HEK293 (cell line): ENCODE data around the gene GALK1.

Source experiments
- BCL11B ChIP-seq: fragments of 450-650 bp; formaldehyde crosslinking; IDR thresholded peaks from 2 replicates; pipeline ENCODE4 v1.5.1; 2016; ENCODE audit warnings: low read depth, missing biosample characterization, missing genetic modification characterization
- GLIS2 ChIP-seq: fragments of 450-650 bp; formaldehyde crosslinking; IDR thresholded peaks from 2 replicates; pipeline ENCODE4 v1.5.1; 2016; ENCODE audit warnings: missing biosample characterization, missing genetic modification characterization
- INSM2 ChIP-seq: fragments of 450-650 bp; formaldehyde crosslinking; IDR thresholded peaks from 2 replicates; pipeline ENCODE4 v1.5.1; 2016; ENCODE audit warnings: missing biosample characterization, missing genetic modification characterization
- KLF17 ChIP-seq: fragments of 450-650 bp; formaldehyde crosslinking; IDR thresholded peaks from 2 replicates; pipeline ENCODE4 v1.5.1; 2016; ENCODE audit warnings: missing biosample characterization, missing genetic modification characterization
- KLF7 ChIP-seq: fragments of 450-650 bp; formaldehyde crosslinking; IDR thresholded peaks from 2 replicates; pipeline ENCODE4 v1.5.1; 2016; ENCODE audit warnings: missing biosample characterization, missing genetic modification characterization, borderline replicate concordance
- KLF8 ChIP-seq: fragments of 450-650 bp; formaldehyde crosslinking; IDR thresholded peaks from 2 replicates; pipeline ENCODE4 v1.5.1; 2016; ENCODE audit warnings: missing biosample characterization, missing genetic modification characterization
- OVOL3 ChIP-seq: fragments of 450-650 bp; formaldehyde crosslinking; IDR thresholded peaks from 2 replicates; pipeline ENCODE4 v1.5.1; 2016; ENCODE audit warnings: missing biosample characterization, missing genetic modification characterization
- PATZ1 ChIP-seq: fragments of 450-650 bp; formaldehyde crosslinking; IDR thresholded peaks from 2 replicates; pipeline ENCODE4 v1.5.1; 2016; ENCODE audit warnings: missing biosample characterization, missing genetic modification characterization
- RBAK ChIP-seq: fragments of 450-650 bp; formaldehyde crosslinking; IDR thresholded peaks from 2 replicates; pipeline ENCODE4 v1.5.1; 2016; ENCODE audit warnings: missing biosample characterization, missing genetic modification characterization
- REST ChIP-seq: fragments of 450-650 bp; formaldehyde crosslinking; IDR thresholded peaks from 2 replicates; pipeline ENCODE4 v1.5.1; 2016; ENCODE audit warnings: missing biosample characterization, missing genetic modification characterization
- SALL2 ChIP-seq: fragments of 450-650 bp; formaldehyde crosslinking; IDR thresholded peaks from 2 replicates; pipeline ENCODE4 v1.5.0; 2017; ENCODE audit warnings: missing biosample characterization, mild to moderate bottlenecking, missing genetic modification characterization, borderline replicate concordance
- SCRT1 ChIP-seq: fragments of 450-650 bp; formaldehyde crosslinking; IDR thresholded peaks from 2 replicates; pipeline ENCODE4 v1.5.1; 2016; ENCODE audit warnings: missing biosample characterization, missing genetic modification characterization, borderline replicate concordance
- SP3 ChIP-seq: fragments of 450-650 bp; formaldehyde crosslinking; IDR thresholded peaks from 2 replicates; pipeline ENCODE4 v1.5.1; 2016; ENCODE audit warnings: missing biosample characterization, missing genetic modification characterization
- YY1 ChIP-seq: fragments of 450-650 bp; formaldehyde crosslinking; IDR thresholded peaks from 2 replicates; pipeline ENCODE4 v1.5.1; 2018; ENCODE audit warnings: missing biosample characterization, missing genetic modification characterization
- ZBTB26 ChIP-seq: fragments of 450-650 bp; formaldehyde crosslinking; optimal IDR thresholded peaks from 2 replicates; pipeline ENCODE3; 2016; ENCODE audit warnings: missing biosample characterization, mild to moderate bottlenecking, missing genetic modification characterization
- ZBTB7A ChIP-seq: fragments of 450-650 bp; formaldehyde crosslinking; IDR thresholded peaks from 2 replicates; pipeline ENCODE4 v1.5.1; 2016; ENCODE audit warnings: low read depth, missing biosample characterization, missing genetic modification characterization
- ZFHX2 ChIP-seq: fragments of 450-650 bp; formaldehyde crosslinking; conservative IDR thresholded peaks from 2 replicates; pipeline ENCODE4 v1.5.1; 2016; ENCODE audit warnings: missing biosample characterization, missing genetic modification characterization
- ZNF140 ChIP-seq: fragments of 450-650 bp; formaldehyde crosslinking; IDR thresholded peaks from 2 replicates; pipeline ENCODE4 v1.5.1; 2016; ENCODE audit warnings: missing biosample characterization, missing genetic modification characterization
- ZNF16 ChIP-seq: fragments of 450-650 bp; formaldehyde crosslinking; IDR thresholded peaks from 2 replicates; pipeline ENCODE4 v1.5.1; 2016; ENCODE audit warnings: low read depth, missing biosample characterization, missing genetic modification characterization
- ZNF2 ChIP-seq: fragments of 450-650 bp; formaldehyde crosslinking; IDR thresholded peaks from 2 replicates; pipeline ENCODE4 v1.5.1; 2016; ENCODE audit warnings: missing biosample characterization, missing genetic modification characterization
- ZNF26 ChIP-seq: fragments of 450-650 bp; formaldehyde crosslinking; IDR thresholded peaks from 2 replicates; pipeline ENCODE4 v1.5.1; 2016; ENCODE audit warnings: missing biosample characterization, missing genetic modification characterization
- ZNF341 ChIP-seq: fragments of 450-650 bp; formaldehyde crosslinking; IDR thresholded peaks from 2 replicates; pipeline ENCODE4; 2016; ENCODE audit warnings: low read depth, missing biosample characterization, missing genetic modification characterization
- ZNF391 ChIP-seq: fragments of 450-650 bp; formaldehyde crosslinking; IDR thresholded peaks from 2 replicates; pipeline ENCODE4 v1.5.1; 2016; ENCODE audit warnings: low read depth, missing biosample characterization, missing genetic modification characterization, borderline replicate concordance
- ZNF398 ChIP-seq: fragments of 450-650 bp; formaldehyde crosslinking; IDR thresholded peaks from 2 replicates; pipeline ENCODE4 v1.5.1; 2017; ENCODE audit warnings: missing biosample characterization, missing genetic modification characterization
- ZNF555 ChIP-seq: fragments of 450-650 bp; formaldehyde crosslinking; conservative IDR thresholded peaks from 2 replicates; pipeline ENCODE4 v1.5.1; 2017; ENCODE audit warnings: missing biosample characterization, mild to moderate bottlenecking, missing genetic modification characterization, inconsistent platforms
- ZSCAN30 ChIP-seq: fragments of 450-650 bp; IDR thresholded peaks from 2 replicates; pipeline ENCODE4 v1.5.1; 2018; ENCODE audit warnings: missing biosample characterization, mild to moderate bottlenecking, missing genetic modification characterization, moderate library complexity

GALK1 gene

GRCh38 chr17:75779250-75779986, 14.4 kb upstream of the GALK1 start (continued):
- peak; percentile 91 for TF ChIP-seq ZNF398 (tag by site-specific recombination)
- TF ChIP-seq GLIS2 (tag by site-specific recombination) = 0 out of 2 replicates have a peak, but pooled peaks have one; percentile 59
- TF ChIP-seq KLF7 (tag by site-specific recombination) = peak; percentile 37; the same call in 1 of the 2 replicates
- no peak for TF ChIP-seq ZNF140 (tag by site-specific recombination)
- TF ChIP-seq SCRT1 (tag by site-specific recombination) = no peak
- peak; percentile 92 for TF ChIP-seq ZNF2 (tag by site-specific recombination)
- TF ChIP-seq RBAK (tag by site-specific recombination) = no peak
- 0 out of 2 replicates have a peak, but pooled peaks have one; percentile 25 for TF ChIP-seq ZNF16 (tag by site-specific recombination)
- no peak for TF ChIP-seq SALL2 (tag by site-specific recombination)
- TF ChIP-seq REST (tag by site-specific recombination) = peak; percentile 58
- peak; percentile 97 for TF ChIP-seq ZSCAN30
- peak; percentile 21; the same call in 1 of the 2 replicates for TF ChIP-seq ZNF341 (tag by site-specific recombination)
- peak; percentile 78 for TF ChIP-seq INSM2 (tag by site-specific recombination)
- peak; percentile 94 for TF ChIP-seq ZNF391 (tag by site-specific recombination)
- peak; percentile 52 for TF ChIP-seq ZBTB26 (tag by site-specific recombination)
- peak; percentile 83; the same call in 1 of the 2 replicates for TF ChIP-seq ZBTB7A (tag by site-specific recombination)
- peak; percentile 84 for TF ChIP-seq ZFHX2 (tag by site-specific recombination)
- no peak for TF ChIP-seq ZNF26 (tag by site-specific recombination)
- no peak for TF ChIP-seq BCL11B
- TF ChIP-seq YY1 (tag by site-specific recombination) = peak; percentile 62
- peak; percentile 63 for TF ChIP-seq KLF8 (tag by site-specific recombination)
- TF ChIP-seq PATZ1 (tag by site-specific recombination) = peak; percentile 81
- no peak for TF ChIP-seq ZNF555
- peak; percentile 68 for TF ChIP-seq OVOL3
- TF ChIP-seq SP3 (tag by site-specific recombination) = peak; percentile 77
- peak; percentile 97 for TF ChIP-seq KLF17 (tag by site-specific recombination)
